HepG2 (cell line): ENCODE measurements around the gene TNS1. TPM values are rescaled to one million over a fixed set of nuclear protein-coding genes. Genes with fewer than 3 reads are reported as not detected.

Source experiments
- ATAD3A ChIP-seq: sonication (generic); formaldehyde crosslinking; IDR thresholded peaks from 2 replicates; pipeline ENCODE4 v1.4.0; 2020; ENCODE audit warnings: missing genetic modification reagents
- ATF1 ChIP-seq: IDR thresholded peaks from 2 replicates; pipeline ENCODE4 v1.6.1; 2016; ENCODE audit warnings: mild to moderate bottlenecking, control low read depth
- IRF2 ChIP-seq: IDR thresholded peaks from 2 replicates; pipeline ENCODE4 v1.6.1; 2018; ENCODE audit warnings: missing genetic modification reagents, missing compliant biosample characterization
- MIER2 ChIP-seq: IDR thresholded peaks from 2 replicates; pipeline ENCODE4 v1.6.1; 2016; ENCODE audit warnings: missing biosample characterization, missing genetic modification reagents
- RFX5 ChIP-seq: IDR thresholded peaks from 2 replicates; pipeline ENCODE4 v1.6.1; 2011; ENCODE audit warnings: low read depth, low read length, improper control_type of control experiment
- SMC3 ChIP-seq: IDR thresholded peaks from 2 replicates; pipeline ENCODE4 v1.6.1; 2011; ENCODE audit warnings: low read length, improper control_type of control experiment
- SRY ChIP-seq: sonication (generic); formaldehyde crosslinking; IDR thresholded peaks from 2 replicates; pipeline ENCODE4 v1.8.0; 2022; ENCODE audit warnings: mild to moderate bottlenecking, missing genetic modification reagents
- TEAD3 ChIP-seq: optimal IDR thresholded peaks from 2 replicates; pipeline ENCODE3; 2016; ENCODE audit warnings: borderline replicate concordance
- ZNF709 ChIP-seq: sonication (generic); formaldehyde crosslinking; IDR thresholded peaks from 2 replicates; pipeline ENCODE4 v1.5.0; 2020; ENCODE audit warnings: mild to moderate bottlenecking, missing genetic modification reagents
- ZNF790 ChIP-seq: sonication (generic); formaldehyde crosslinking; IDR thresholded peaks from 2 replicates; pipeline ENCODE4 v1.8.0; 2022; ENCODE audit warnings: missing genetic modification reagents, mild to moderate bottlenecking, borderline replicate concordance
- polyA plus RNA-seq, 8 experiments: library from polyadenylated mRNA; depleted of rRNA in 3 of 8; stranded (reverse) in 7 of 8; unstranded in 1 of 8; fragments of >200 nt; fragmentation: Illumina TruSeq in 4 of 8; extraction: Trizol in 4 of 8; gene quantifications; 2 replicates each; pipeline versions ENCODE4 v1.2.1 to v1.2.3, GENCODE V29; 2011 to 2016; ENCODE audit warnings: low read depth in 4 of 8, missing spikeins in 1 of 8, mixed read lengths in 1 of 8; ENCODE audit not compliant: insufficient read depth in 1 of 8
- total RNA-seq, 5 experiments: library from RNA; depleted of rRNA; stranded (reverse); fragments of >200 nt; fragmentation: Illumina TruSeq; extraction: Trizol; gene quantifications; 2 replicates each; pipeline ENCODE4 v1.2.3, GENCODE V29; 2016; ENCODE audit warnings: low read depth in 1 of 5
- TF ChIP-seq, protein P1 (sequence below): sonication (generic); formaldehyde crosslinking; IDR thresholded peaks from 2 replicates; pipeline ENCODE4 v1.4.0; 2020; ENCODE audit warnings: missing genetic modification reagents
- TF ChIP-seq, protein P2 (sequence below), 2 experiments: IDR thresholded peaks; 2 replicates each; pipeline ENCODE4 v1.6.1; 2011 to 2012; ENCODE audit warnings: low read length in 2 of 2, borderline replicate concordance in 1 of 2, low read depth in 1 of 2, mild to moderate bottlenecking in 1 of 2, moderate library complexity in 1 of 2
- TF ChIP-seq, protein P3 (sequence below): sonication (generic); formaldehyde crosslinking; IDR thresholded peaks from 2 replicates; pipeline ENCODE4 v1.4.0; 2020; ENCODE audit warnings: low read depth, mild to moderate bottlenecking, missing genetic modification reagents
- TF ChIP-seq, protein P4 (sequence below): sonication (generic); formaldehyde crosslinking; IDR thresholded peaks from 2 replicates; pipeline ENCODE4 v1.5.0; 2020; ENCODE audit warnings: missing genetic modification reagents
- TF ChIP-seq, protein P5 (sequence below): sonication (generic); formaldehyde crosslinking; IDR thresholded peaks from 2 replicates; pipeline ENCODE4 v1.5.1; 2020; ENCODE audit warnings: mild to moderate bottlenecking, moderate library complexity, missing genetic modification reagents
- TF ChIP-seq, protein P6 (sequence below): IDR thresholded peaks from 2 replicates; pipeline ENCODE4 v1.4.0; 2020; ENCODE audit warnings: mild to moderate bottlenecking, missing genetic modification reagents

TNS1 gene
- total and polyA plus RNA-seq, 2 of the 13 experiments (the other 11 are each of a cell fraction or from before 2014, with no cell fraction given) = 1.9 to 118 TPM

DNA sequence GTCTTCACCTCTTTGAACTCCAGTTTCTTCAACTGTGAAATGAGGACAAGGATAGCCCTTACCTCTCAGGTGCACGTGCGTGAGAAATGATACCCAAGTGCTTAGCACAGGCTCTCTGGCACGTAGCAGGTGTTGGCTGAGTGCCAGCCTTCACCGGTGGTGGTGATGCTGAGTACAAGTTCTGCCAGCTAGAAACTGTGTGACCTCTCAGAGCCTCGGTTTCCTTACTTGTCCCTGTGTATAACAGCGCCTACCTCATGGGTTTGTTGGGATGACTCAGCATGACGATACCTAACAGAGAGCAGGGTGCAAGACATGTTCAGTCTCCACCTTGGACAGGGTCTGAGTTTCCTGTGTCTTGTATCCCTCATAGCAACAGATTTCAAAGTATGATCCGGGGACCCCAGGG is 205.1 kb downstream of the TNS1 start (continued):
- TF ChIP-seq, protein P1, sequence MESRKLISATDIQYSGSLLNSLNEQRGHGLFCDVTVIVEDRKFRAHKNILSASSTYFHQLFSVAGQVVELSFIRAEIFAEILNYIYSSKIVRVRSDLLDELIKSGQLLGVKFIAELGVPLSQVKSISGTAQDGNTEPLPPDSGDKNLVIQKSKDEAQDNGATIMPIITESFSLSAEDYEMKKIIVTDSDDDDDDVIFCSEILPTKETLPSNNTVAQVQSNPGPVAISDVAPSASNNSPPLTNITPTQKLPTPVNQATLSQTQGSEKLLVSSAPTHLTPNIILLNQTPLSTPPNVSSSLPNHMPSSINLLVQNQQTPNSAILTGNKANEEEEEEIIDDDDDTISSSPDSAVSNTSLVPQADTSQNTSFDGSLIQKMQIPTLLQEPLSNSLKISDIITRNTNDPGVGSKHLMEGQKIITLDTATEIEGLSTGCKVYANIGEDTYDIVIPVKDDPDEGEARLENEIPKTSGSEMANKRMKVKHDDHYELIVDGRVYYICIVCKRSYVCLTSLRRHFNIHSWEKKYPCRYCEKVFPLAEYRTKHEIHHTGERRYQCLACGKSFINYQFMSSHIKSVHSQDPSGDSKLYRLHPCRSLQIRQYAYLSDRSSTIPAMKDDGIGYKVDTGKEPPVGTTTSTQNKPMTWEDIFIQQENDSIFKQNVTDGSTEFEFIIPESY (CRISPR knock-in tag) = no peak
- TF ChIP-seq IRF2 (CRISPR knock-in tag) = peak; percentile 22; the same call in 1 of the 2 replicates
- no peak for TF ChIP-seq ATAD3A
- TF ChIP-seq ZNF790 = 0 out of 2 replicates have a peak, but pooled peaks have one; percentile 37
- no peak for TF ChIP-seq ATF1 (CRISPR knock-in tag)
- TF ChIP-seq, protein P2, sequence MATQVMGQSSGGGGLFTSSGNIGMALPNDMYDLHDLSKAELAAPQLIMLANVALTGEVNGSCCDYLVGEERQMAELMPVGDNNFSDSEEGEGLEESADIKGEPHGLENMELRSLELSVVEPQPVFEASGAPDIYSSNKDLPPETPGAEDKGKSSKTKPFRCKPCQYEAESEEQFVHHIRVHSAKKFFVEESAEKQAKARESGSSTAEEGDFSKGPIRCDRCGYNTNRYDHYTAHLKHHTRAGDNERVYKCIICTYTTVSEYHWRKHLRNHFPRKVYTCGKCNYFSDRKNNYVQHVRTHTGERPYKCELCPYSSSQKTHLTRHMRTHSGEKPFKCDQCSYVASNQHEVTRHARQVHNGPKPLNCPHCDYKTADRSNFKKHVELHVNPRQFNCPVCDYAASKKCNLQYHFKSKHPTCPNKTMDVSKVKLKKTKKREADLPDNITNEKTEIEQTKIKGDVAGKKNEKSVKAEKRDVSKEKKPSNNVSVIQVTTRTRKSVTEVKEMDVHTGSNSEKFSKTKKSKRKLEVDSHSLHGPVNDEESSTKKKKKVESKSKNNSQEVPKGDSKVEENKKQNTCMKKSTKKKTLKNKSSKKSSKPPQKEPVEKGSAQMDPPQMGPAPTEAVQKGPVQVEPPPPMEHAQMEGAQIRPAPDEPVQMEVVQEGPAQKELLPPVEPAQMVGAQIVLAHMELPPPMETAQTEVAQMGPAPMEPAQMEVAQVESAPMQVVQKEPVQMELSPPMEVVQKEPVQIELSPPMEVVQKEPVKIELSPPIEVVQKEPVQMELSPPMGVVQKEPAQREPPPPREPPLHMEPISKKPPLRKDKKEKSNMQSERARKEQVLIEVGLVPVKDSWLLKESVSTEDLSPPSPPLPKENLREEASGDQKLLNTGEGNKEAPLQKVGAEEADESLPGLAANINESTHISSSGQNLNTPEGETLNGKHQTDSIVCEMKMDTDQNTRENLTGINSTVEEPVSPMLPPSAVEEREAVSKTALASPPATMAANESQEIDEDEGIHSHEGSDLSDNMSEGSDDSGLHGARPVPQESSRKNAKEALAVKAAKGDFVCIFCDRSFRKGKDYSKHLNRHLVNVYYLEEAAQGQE (IDR thresholded peaks at IDR 0.05; ENCODE audit: borderline replicate concordance in 1 of 2, low read depth in 1 of 2, low read length in 2 of 2) = peak in 1 of 2 experiments; percentile 77
- TF ChIP-seq SRY = no peak
- 0 out of 2 replicates have a peak, but pooled peaks have one; percentile 17 for TF ChIP-seq MIER2 (CRISPR knock-in tag)
- peak; percentile 37 for TF ChIP-seq TEAD3
- 0 out of 2 replicates have a peak, but pooled peaks have one; percentile 5 for TF ChIP-seq SMC3
- 0 out of 2 replicates have a peak, but pooled peaks have one; percentile 33 for TF ChIP-seq ZNF709
- TF ChIP-seq, protein P3, sequence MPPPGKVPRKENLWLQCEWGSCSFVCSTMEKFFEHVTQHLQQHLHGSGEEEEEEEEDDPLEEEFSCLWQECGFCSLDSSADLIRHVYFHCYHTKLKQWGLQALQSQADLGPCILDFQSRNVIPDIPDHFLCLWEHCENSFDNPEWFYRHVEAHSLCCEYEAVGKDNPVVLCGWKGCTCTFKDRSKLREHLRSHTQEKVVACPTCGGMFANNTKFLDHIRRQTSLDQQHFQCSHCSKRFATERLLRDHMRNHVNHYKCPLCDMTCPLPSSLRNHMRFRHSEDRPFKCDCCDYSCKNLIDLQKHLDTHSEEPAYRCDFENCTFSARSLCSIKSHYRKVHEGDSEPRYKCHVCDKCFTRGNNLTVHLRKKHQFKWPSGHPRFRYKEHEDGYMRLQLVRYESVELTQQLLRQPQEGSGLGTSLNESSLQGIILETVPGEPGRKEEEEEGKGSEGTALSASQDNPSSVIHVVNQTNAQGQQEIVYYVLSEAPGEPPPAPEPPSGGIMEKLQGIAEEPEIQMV (CRISPR knock-in tag) = no peak
- TF ChIP-seq, protein P4, sequence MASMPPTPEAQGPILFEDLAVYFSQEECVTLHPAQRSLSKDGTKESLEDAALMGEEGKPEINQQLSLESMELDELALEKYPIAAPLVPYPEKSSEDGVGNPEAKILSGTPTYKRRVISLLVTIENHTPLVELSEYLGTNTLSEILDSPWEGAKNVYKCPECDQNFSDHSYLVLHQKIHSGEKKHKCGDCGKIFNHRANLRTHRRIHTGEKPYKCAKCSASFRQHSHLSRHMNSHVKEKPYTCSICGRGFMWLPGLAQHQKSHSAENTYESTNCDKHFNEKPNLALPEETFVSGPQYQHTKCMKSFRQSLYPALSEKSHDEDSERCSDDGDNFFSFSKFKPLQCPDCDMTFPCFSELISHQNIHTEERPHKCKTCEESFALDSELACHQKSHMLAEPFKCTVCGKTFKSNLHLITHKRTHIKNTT = no peak
- TF ChIP-seq, protein P5, sequence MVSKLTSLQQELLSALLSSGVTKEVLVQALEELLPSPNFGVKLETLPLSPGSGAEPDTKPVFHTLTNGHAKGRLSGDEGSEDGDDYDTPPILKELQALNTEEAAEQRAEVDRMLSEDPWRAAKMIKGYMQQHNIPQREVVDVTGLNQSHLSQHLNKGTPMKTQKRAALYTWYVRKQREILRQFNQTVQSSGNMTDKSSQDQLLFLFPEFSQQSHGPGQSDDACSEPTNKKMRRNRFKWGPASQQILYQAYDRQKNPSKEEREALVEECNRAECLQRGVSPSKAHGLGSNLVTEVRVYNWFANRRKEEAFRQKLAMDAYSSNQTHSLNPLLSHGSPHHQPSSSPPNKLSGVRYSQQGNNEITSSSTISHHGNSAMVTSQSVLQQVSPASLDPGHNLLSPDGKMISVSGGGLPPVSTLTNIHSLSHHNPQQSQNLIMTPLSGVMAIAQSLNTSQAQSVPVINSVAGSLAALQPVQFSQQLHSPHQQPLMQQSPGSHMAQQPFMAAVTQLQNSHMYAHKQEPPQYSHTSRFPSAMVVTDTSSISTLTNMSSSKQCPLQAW (CRISPR knock-in tag) = peak; percentile 70
- TF ChIP-seq, protein P6, sequence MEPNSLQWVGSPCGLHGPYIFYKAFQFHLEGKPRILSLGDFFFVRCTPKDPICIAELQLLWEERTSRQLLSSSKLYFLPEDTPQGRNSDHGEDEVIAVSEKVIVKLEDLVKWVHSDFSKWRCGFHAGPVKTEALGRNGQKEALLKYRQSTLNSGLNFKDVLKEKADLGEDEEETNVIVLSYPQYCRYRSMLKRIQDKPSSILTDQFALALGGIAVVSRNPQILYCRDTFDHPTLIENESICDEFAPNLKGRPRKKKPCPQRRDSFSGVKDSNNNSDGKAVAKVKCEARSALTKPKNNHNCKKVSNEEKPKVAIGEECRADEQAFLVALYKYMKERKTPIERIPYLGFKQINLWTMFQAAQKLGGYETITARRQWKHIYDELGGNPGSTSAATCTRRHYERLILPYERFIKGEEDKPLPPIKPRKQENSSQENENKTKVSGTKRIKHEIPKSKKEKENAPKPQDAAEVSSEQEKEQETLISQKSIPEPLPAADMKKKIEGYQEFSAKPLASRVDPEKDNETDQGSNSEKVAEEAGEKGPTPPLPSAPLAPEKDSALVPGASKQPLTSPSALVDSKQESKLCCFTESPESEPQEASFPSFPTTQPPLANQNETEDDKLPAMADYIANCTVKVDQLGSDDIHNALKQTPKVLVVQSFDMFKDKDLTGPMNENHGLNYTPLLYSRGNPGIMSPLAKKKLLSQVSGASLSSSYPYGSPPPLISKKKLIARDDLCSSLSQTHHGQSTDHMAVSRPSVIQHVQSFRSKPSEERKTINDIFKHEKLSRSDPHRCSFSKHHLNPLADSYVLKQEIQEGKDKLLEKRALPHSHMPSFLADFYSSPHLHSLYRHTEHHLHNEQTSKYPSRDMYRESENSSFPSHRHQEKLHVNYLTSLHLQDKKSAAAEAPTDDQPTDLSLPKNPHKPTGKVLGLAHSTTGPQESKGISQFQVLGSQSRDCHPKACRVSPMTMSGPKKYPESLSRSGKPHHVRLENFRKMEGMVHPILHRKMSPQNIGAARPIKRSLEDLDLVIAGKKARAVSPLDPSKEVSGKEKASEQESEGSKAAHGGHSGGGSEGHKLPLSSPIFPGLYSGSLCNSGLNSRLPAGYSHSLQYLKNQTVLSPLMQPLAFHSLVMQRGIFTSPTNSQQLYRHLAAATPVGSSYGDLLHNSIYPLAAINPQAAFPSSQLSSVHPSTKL (CRISPR knock-in tag) = 0 out of 2 replicates have a peak, but pooled peaks have one; percentile 22
- TF ChIP-seq RFX5 = 0 out of 2 replicates have a peak, but pooled peaks have one; percentile 14
